Breast epithelium (tissue), 3 donors: ENCODE data around the gene RBPMS2.

Experiments used
- CTCF ChIP-seq, 3 donors: fragments of 450-650 bp; IDR thresholded peaks; one replicate each; pipeline ENCODE4 v1.5.1; 2016 to 2017; ENCODE audit warnings: antibody characterized with exemption in 3 of 3, mild to moderate bottlenecking in 3 of 3, moderate library complexity in 3 of 3
- POLR2A ChIP-seq: fragments of 450-650 bp; IDR thresholded peaks from one replicate; pipeline ENCODE4 v1.6.1; 2016; ENCODE audit warnings: antibody characterized with exemption, mild to moderate bottlenecking, moderate library complexity

- TF ChIP-seq POLR2A (no peak), CTCF (IDR thresholded peaks at IDR 0.05) (no peak)
Measured at GRCh38 chr15:64697911-64698369, 77.4 kb downstream of the RBPMS2 start.
